GM12892 (cell line): ENCODE data around the gene FAM120AOS.

Experiments used
- POLR2A ChIP-seq: IDR thresholded peaks from 2 replicates; pipeline ENCODE4 v1.6.1; 2011; ENCODE audit warnings: low read depth, low read length, control low read depth
- POLR2AphosphoS5 ChIP-seq: IDR thresholded peaks from 2 replicates; pipeline ENCODE4 v1.6.1; 2011; ENCODE audit warnings: low read depth, low read length, control low read depth
- TAF1 ChIP-seq: IDR thresholded peaks from 2 replicates; pipeline ENCODE4 v1.6.1; 2011; ENCODE audit warnings: low read depth, mild to moderate bottlenecking, control low read depth, low read length, borderline replicate concordance

DNA sequence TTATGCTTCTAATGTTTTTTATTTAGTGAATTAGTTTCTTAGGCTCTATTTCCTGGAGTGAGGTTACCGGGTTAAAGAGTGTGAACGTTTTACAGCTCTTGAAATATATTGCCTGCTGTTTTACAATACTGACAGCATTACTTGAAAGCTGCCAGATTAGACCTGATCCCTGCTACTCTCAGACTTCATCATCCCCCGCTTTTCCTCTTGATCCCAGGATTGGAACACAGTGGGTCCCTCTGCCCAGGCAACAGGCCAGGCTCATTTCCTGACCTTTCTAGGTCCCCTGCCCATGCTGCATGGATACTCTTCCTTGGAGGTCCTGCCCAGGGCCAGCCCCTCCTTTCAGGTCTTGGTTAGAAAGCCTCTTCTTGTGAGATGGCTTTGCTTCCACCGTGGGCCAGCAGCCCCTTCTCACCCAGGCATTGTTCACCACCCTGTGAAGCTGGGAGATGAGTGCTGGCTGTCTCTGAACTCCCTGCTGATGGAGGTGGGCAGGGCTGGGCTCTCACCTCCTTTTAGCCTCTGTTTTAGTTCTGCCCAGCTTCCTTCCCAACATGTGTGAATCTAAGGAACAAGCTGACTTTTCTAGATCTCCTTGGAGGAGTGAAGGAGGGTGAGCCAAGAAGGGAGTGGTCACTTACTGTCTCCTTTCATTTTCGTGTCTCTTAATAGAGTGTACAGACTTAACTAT, 15.5 kb upstream of the FAM120AOS start:
- TF ChIP-seq POLR2AphosphoS5, result no peak
- TF ChIP-seq TAF1, result no peak
- TF ChIP-seq POLR2A, result no peak
